Naive B cell (primary cell): ENCODE measurements around the gene PGM3. TPM values are rescaled to one million over a fixed set of nuclear protein-coding genes. Genes with fewer than 3 reads are reported as not detected.
A peak's percentile ranks its signal among the peaks of the same experiment; 100 is the strongest.

Experiments used
- ATAC-seq, 2 donors: fragments of 150-1000 bp; cut with Tn5 transposase; 2 replicates each; pipeline ENCODE4 v1.10.0; 2021; ENCODE audit warnings: low read depth in 2 of 2, mild to moderate bottlenecking in 2 of 2, moderate library complexity in 2 of 2
- DNase-seq: peaks from one replicate; pipeline ENCODE4 v3.0.0; 2022
- H3K27ac Mint-ChIP-seq, 6 donors: one replicate each; pipeline ENCODE4 v1.8.0; 2020 to 2022; ENCODE audit warnings: mild to moderate bottlenecking in 6 of 6, mixed read lengths in 6 of 6, moderate library complexity in 5 of 6, inconsistent platforms in 2 of 6
- H3K27me3 Mint-ChIP-seq, 3 donors: one replicate each; pipeline ENCODE4 v1.8.0; 2021 to 2022; ENCODE audit warnings: mixed read lengths in 3 of 3, mild to moderate bottlenecking in 1 of 3
- H3K36me3 Mint-ChIP-seq, 2 donors: one replicate each; pipeline ENCODE4 v1.8.0; 2020 to 2022; ENCODE audit warnings: mixed read lengths in 2 of 2, inconsistent platforms in 1 of 2, mild to moderate bottlenecking in 1 of 2
- H3K4me1 Mint-ChIP-seq, 3 donors: one replicate each; pipeline ENCODE4 v1.8.0; 2020 to 2022; ENCODE audit warnings: mixed read lengths in 3 of 3, inconsistent platforms in 1 of 3, mild to moderate bottlenecking in 1 of 3, moderate library complexity in 1 of 3
- H3K4me3 Mint-ChIP-seq, 8 donors: one replicate each; pipeline ENCODE4 v1.8.0; 2020 to 2022; ENCODE audit warnings: mild to moderate bottlenecking in 8 of 8, mixed read lengths in 8 of 8, moderate library complexity in 8 of 8, inconsistent platforms in 2 of 8
- H3K9me3 Mint-ChIP-seq, 7 donors: one replicate each; pipeline ENCODE4 v1.8.0; 2020 to 2022; ENCODE audit warnings: mixed read lengths in 7 of 7, mild to moderate bottlenecking in 5 of 7, inconsistent platforms in 2 of 7, moderate library complexity in 1 of 7
- polyA plus RNA-seq, 6 donors: library from polyadenylated mRNA; unstranded; fragments of 300-500 nt; fragmentation: Illumina TruSeq; gene quantifications; one replicate each; pipeline ENCODE4 v1.2.3, GENCODE V29; 2021; ENCODE audit warnings: low read depth in 6 of 6

The PGM3 gene
- polyA plus RNA-seq, 6 donors from 2014 or later = 8.0 to 12.6 (median 9.7) TPM

- H3K27ac Mint-ChIP-seq = no peak overlapping the region
- peaks cover 31 to 42% of the 10 kb centered on the region in 2 donors for H3K36me3 Mint-ChIP-seq
- H3K9me3 Mint-ChIP-seq = no peaks in the 10 kb centered on the region
- peaks cover 0 to 5% (median 0%) of the 10 kb centered on the region in 3 donors for H3K4me1 Mint-ChIP-seq
- no peaks in the 10 kb centered on the region for H3K27me3 Mint-ChIP-seq
- H3K4me3 Mint-ChIP-seq = no peak overlapping the region
- DNase-seq (no peak), ATAC-seq (no peak)
Observed at GRCh38 chr6:83125425-83125824, 67.6 kb downstream of the PGM3 start.

DNA sequence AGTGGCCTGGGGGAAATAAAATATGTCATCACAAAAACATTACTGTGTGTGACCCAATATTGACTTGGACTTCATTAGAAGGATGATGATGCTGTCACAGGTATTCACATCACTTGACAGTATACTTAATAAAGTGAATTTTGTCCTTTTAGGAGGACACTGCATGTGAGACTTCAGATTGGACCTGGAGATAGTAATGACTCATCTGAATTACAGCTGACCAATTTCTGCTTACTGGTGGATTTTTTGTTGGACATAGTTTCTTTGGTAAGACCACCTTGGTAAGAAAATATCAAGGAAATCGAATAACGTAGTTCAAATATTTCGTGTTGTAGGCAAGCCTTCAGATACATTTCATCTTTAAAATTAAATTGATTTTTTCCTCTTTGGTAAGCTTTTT, 68.5 kb downstream of the PGM3 start:
- ATAC-seq (no peak), DNase-seq (no peak)
- Mint-ChIP-seq H3K4me1 (peaks cover 0 to 5% (median 0%) of the 10 kb centered on the region in 3 donors), H3K27ac (peak overlapping the region in 1 of 6 donors; percentile 6), H3K9me3 (no peaks in the 10 kb centered on the region), H3K36me3 (peaks cover 26 to 34% of the 10 kb centered on the region in 2 donors), H3K4me3 (no peak overlapping the region), H3K27me3 (no peaks in the 10 kb centered on the region)

DNA sequence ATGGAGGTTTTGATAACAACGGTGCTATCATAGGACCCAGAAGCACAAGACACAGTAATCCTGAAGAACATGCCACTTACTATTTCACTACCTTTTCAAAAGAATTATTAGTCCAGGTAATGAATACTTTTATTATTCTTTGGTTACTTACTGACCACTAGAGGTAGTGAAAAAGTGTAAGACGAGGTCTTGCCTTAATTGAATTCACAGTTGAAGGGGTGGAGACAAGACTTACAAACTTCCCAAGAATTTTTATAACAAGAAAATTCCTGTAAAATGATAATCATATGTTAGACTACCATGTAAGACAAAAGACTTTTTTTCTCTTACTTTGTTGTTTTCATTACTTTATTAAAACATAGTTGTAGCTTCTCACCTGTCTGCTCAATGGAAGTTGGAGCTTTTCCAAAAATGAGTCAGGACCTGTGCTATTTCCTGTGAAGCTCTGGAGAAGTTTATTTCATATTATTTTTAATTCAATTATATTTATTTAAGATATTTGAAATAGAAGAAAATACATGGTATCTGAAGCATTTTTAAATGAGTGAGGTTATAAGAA, 73.2 kb downstream of the PGM3 start:
- Mint-ChIP-seq H3K4me1 (peaks cover 0 to 5% (median 0%) of the 10 kb centered on the region in 3 donors), H3K9me3 (no peaks in the 10 kb centered on the region), H3K36me3 (peaks cover 9 to 18% of the 10 kb centered on the region in 2 donors), H3K27ac (no peak overlapping the region), H3K4me3 (no peak overlapping the region), H3K27me3 (no peaks in the 10 kb centered on the region)
- DNase-seq (no peak), ATAC-seq (no peak)

GRCh38 chr6:83117802-83118201, 75.3 kb downstream of the PGM3 start:
- no peak overlapping the region for H3K4me3 Mint-ChIP-seq

More at GRCh38 chr6:83117802-83118201, 75.3 kb downstream of the PGM3 start:
- peaks cover 0 to 5% of the 10 kb centered on the region in 2 donors for H3K36me3 Mint-ChIP-seq
- no peaks in the 10 kb centered on the region for H3K4me1 Mint-ChIP-seq
- no peaks in the 10 kb centered on the region for H3K9me3 Mint-ChIP-seq
- H3K27ac Mint-ChIP-seq = no peak overlapping the region
- DNase-seq = no peak
- no peak for ATAC-seq
- H3K27me3 Mint-ChIP-seq = no peaks in the 10 kb centered on the region

Other genes with a start within 250 kb of the PGM3 start
- 1 to 10 TPM; 1.4 to 4.6 (median 3.6) TPM for gene UBE3D, start 127.4 kb downstream of the PGM3 start, polyA plus RNA-seq
- gene DOP1A, start 125.6 kb downstream of the PGM3 start, polyA plus RNA-seq = 1 to 10 TPM in 5 of 6 donors, under 1 TPM in 1; 0.14 to 7.7 (median 5.2) TPM
- 1 to 10 TPM; 1.9 to 4.1 (median 2.5) TPM for gene RWDD2A, start 92 bp upstream of the PGM3 start, polyA plus RNA-seq
- not detected for gene ME1, start 237.8 kb upstream of the PGM3 start, polyA plus RNA-seq